ENCODE data around the gene CCL27.

CCL27 gene

DNA sequence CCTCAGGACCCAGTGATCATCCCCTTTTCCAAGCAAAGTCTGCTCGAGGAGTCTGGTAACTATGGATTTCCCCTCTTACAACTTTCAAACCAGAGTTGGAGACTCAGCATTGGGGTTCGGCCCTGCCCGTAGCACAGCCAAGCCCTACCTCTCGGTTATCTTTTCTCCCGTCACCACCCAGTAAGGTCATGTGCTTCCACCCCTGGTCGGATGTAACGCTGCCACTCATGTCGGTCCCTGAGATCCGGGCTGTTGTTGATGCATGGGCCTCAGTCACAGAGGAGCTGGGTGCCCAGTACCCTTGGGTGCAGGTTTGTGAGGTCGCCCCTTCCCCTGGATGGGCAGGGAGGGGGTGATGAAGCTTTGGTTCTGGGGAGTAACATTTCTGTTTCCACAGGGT is 14.8 kb downstream of the CCL27 start:
- TF ChIP-seq, protein P1, sequence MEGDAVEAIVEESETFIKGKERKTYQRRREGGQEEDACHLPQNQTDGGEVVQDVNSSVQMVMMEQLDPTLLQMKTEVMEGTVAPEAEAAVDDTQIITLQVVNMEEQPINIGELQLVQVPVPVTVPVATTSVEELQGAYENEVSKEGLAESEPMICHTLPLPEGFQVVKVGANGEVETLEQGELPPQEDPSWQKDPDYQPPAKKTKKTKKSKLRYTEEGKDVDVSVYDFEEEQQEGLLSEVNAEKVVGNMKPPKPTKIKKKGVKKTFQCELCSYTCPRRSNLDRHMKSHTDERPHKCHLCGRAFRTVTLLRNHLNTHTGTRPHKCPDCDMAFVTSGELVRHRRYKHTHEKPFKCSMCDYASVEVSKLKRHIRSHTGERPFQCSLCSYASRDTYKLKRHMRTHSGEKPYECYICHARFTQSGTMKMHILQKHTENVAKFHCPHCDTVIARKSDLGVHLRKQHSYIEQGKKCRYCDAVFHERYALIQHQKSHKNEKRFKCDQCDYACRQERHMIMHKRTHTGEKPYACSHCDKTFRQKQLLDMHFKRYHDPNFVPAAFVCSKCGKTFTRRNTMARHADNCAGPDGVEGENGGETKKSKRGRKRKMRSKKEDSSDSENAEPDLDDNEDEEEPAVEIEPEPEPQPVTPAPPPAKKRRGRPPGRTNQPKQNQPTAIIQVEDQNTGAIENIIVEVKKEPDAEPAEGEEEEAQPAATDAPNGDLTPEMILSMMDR (conservative IDR thresholded peaks at IDR 0.05; ENCODE audit: low read depth, low read length): no peak
- no peak overlapping the region for H2AFZ ChIP-seq (ENCODE audit: low read depth)
- H3K9ac ChIP-seq: no peak overlapping the region; the same call in 1 of the 2 replicates
- no peaks in the 10 kb centered on the region for H4K20me1 ChIP-seq (ENCODE audit: insufficient read depth)
- no peak overlapping the region for H3K27ac ChIP-seq
- H3K4me2 ChIP-seq: peak overlapping the region; percentile 95
- H3K79me2 ChIP-seq (ENCODE audit: insufficient read depth, low read depth): peaks cover 11% of the 10 kb centered on the region; the same call in 1 of the 2 replicates
- no peak overlapping the region for H3K4me3 ChIP-seq (IDR thresholded peaks at IDR 0.05; ENCODE audit: insufficient read depth, low read depth, low read length)
- H3K27me3 ChIP-seq (ENCODE audit: insufficient read depth, low read depth): no peaks in the 10 kb centered on the region
- H3K4me1 ChIP-seq (ENCODE audit: low read depth, poor library complexity, severe bottlenecking): peaks cover 31% of the 10 kb centered on the region
- H3K36me3 ChIP-seq (ENCODE audit: insufficient read depth): no peaks in the 10 kb centered on the region

DNA sequence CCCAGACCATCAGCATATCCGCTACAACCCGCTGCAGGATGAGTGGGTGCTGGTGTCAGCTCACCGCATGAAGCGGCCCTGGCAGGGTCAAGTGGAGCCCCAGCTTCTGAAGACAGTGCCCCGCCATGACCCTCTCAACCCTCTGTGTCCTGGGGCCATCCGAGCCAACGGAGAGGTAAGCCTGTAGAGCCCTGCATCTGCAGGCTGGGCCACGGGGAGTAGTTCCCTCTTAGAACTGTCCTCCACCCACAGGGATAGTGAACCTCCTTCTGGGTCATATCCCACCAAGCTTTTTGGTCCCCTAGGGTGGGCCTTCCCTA is 15.4 kb downstream of the CCL27 start:
- TF ChIP-seq, protein P1 (conservative IDR thresholded peaks at IDR 0.05; ENCODE audit: low read depth, low read length): no peak
- Histone ChIP-seq H4K20me1 (ENCODE audit: insufficient read depth) (no peaks in the 10 kb centered on the region), H3K9ac (peak overlapping the region; percentile 67), H3K36me3 (ENCODE audit: insufficient read depth) (no peaks in the 10 kb centered on the region), H3K4me3 (IDR thresholded peaks at IDR 0.05; ENCODE audit: insufficient read depth, low read depth, low read length) (no peak overlapping the region), H3K27ac (peak overlapping the region; percentile 48), H3K27me3 (ENCODE audit: insufficient read depth, low read depth) (no peaks in the 10 kb centered on the region), H2AFZ (ENCODE audit: low read depth) (peak overlapping the region; percentile 92), H3K4me2 (peak overlapping the region; percentile 95), H3K79me2 (ENCODE audit: insufficient read depth, low read depth) (peaks cover 11% of the 10 kb centered on the region; the same call in 1 of the 2 replicates), H3K4me1 (ENCODE audit: low read depth, poor library complexity, severe bottlenecking) (peaks cover 31% of the 10 kb centered on the region)

DNA sequence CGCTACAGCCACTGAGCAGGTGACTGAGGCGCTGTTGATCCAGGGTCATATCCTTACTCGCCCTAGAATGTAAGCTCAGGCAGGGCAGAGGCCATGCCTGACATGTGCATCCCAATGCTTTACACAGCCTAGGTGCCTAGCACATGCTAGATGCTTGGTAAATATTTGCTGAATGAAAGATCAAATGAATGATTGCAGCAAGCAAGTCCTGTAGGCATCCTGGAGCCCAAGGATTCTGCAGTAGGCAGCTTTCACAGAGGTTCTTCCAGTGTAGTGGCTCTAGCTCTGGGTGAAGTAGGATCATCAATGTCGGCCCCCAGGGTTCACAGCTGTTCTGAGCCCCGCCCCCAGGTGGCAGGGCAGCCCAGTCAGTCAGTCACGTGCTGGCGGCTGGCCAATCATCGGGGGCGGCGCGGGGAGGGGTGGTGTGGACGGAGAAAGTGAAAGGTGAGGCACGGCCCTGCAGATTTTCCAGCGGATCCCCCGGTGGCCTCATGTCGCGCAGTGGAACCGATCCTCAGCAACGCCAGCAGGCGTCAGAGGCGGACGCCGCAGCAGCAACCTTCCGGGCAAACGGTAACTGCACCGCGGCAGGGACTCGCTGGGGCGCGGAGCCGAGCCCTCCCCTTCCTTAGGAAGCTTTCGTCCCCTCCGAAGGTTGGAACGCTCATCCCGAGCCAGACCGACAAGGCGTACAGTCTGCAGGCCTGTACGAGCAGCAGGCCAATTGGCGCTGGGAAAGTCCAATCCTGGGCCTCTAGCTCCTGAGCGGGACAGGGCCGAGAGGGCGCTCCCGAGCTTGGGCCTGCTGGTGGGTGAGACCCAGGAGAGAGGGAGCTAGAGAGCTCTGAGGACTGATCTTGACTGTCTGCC is 16.0 kb downstream of the CCL27 start, which contains the start of gene GALT:
TSS of gene GALT (plus strand) at position 465 of the 873 bp plus-strand sequence. CDS start at position 495, 30 bp downstream.
- TF ChIP-seq, protein P1 (conservative IDR thresholded peaks at IDR 0.05; ENCODE audit: low read depth, low read length): peak; percentile 58
- H3K4me1 ChIP-seq (ENCODE audit: low read depth, poor library complexity, severe bottlenecking): peaks cover 31% of the 10 kb centered on the region

DNA sequence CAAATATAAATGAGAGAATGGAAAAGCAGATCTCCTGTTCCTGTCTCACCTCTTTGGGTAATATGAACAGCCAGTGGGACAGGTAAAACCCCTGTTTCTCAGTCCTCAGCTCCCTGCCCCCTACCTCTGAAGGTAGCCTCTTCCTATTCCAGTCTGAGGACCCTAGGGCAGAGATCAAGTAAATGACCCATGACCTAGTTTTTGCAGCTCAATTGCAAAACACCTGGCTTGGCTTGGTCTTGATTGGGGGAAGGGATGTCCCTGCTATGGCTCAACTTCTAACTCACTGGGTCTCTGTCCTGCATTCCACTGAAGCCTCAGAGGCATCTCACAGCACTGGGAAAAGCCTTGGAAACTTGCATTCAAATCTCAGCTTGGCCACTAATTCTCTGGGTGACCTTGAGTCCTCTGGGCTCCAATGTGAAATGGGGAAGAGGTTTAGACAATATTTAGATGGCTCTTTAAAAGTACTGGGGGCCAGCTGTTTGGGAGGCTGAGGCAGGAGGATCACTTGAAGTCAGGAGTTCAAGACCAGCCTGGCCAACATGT is 17.6 kb downstream of the CCL27 start:
- no peaks in the 10 kb centered on the region for H3K36me3 ChIP-seq (ENCODE audit: insufficient read depth)
- peaks cover 11% of the 10 kb centered on the region; the same call in 1 of the 2 replicates for H3K79me2 ChIP-seq (ENCODE audit: insufficient read depth, low read depth)
- no peaks in the 10 kb centered on the region for H4K20me1 ChIP-seq (ENCODE audit: insufficient read depth)
- no peak overlapping the region for H2AFZ ChIP-seq (ENCODE audit: low read depth)
- no peak overlapping the region for H3K4me3 ChIP-seq (IDR thresholded peaks at IDR 0.05; ENCODE audit: insufficient read depth, low read depth, low read length)
- peaks cover 31% of the 10 kb centered on the region for H3K4me1 ChIP-seq (ENCODE audit: low read depth, poor library complexity, severe bottlenecking)
- TF ChIP-seq, protein P1 (conservative IDR thresholded peaks at IDR 0.05; ENCODE audit: low read depth, low read length): no peak
- no peak overlapping the region for H3K4me2 ChIP-seq
- no peak overlapping the region for H3K9ac ChIP-seq
- H3K27me3 ChIP-seq (ENCODE audit: insufficient read depth, low read depth): no peaks in the 10 kb centered on the region
- no peak overlapping the region for H3K27ac ChIP-seq

More for the DNA sequence above, 16.0 kb downstream of the CCL27 start, which contains the start of gene GALT:
- H3K27ac ChIP-seq: peak within 1 kb of the TSS; percentile 48
- peaks cover 11% of the 10 kb centered on the region; the same call in 1 of the 2 replicates for H3K79me2 ChIP-seq (ENCODE audit: insufficient read depth, low read depth)
- H3K9ac ChIP-seq: peak within 1 kb of the TSS; percentile 67
- no peaks in the 10 kb centered on the region for H3K27me3 ChIP-seq (ENCODE audit: insufficient read depth, low read depth)
- H3K36me3 ChIP-seq (ENCODE audit: insufficient read depth): no peaks in the 10 kb centered on the region
- no peaks in the 10 kb centered on the region for H4K20me1 ChIP-seq (ENCODE audit: insufficient read depth)
- no peak within 1 kb of the TSS for H3K4me3 ChIP-seq (IDR thresholded peaks at IDR 0.05; ENCODE audit: insufficient read depth, low read depth, low read length)
- peak within 1 kb of the TSS; percentile 92 for H2AFZ ChIP-seq (ENCODE audit: low read depth)
- peak within 1 kb of the TSS; percentile 95 for H3K4me2 ChIP-seq
